ENCODE data around the gene CHRNA10.
"Not testable (repeated sequence)": the region's sequence is repeated elsewhere in the genome, so short reads cannot be mapped to it uniquely, and the experiment has no call there.

CHRNA10 gene

DNA sequence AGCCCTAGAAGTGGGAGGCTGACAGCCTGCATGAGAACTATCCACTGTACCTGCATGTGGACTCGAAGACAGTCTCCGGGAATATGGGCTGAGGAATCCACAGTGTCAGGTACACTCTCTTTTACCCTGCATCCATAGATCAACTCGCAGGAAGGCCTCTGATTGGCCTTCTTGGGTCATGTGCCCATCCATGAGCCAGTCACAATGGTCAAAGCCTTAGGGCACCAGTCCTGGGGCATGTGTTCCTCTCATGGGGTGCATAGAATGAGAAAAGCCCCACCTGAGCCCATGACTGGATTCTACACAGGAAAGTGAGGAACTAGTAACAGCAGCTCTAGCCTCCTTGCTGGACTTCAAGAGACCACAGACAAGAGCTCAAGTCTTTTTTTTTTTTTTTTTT is 15.6 kb downstream of the CHRNA10 start:
- no peaks in the 10 kb centered on the region for H4K20me1 ChIP-seq (ENCODE audit: control insufficient read depth, insufficient read depth, low read depth, low read length)
- no peaks in the 10 kb centered on the region for H3K36me3 ChIP-seq (ENCODE audit: control insufficient read depth, low read length)
- H3F3A ChIP-seq (ENCODE audit: control insufficient read depth, insufficient read depth) = no peaks in the 10 kb centered on the region
- no peak overlapping the region for H3K4me3 ChIP-seq (ENCODE audit: low read length)
- H3K27ac ChIP-seq (ENCODE audit: low read depth, low read length) = no peak overlapping the region
- no peaks in the 10 kb centered on the region for H3K9me2 ChIP-seq (replicated peaks; ENCODE audit: control insufficient read depth, low read length)
- TF ChIP-seq, protein P1, sequence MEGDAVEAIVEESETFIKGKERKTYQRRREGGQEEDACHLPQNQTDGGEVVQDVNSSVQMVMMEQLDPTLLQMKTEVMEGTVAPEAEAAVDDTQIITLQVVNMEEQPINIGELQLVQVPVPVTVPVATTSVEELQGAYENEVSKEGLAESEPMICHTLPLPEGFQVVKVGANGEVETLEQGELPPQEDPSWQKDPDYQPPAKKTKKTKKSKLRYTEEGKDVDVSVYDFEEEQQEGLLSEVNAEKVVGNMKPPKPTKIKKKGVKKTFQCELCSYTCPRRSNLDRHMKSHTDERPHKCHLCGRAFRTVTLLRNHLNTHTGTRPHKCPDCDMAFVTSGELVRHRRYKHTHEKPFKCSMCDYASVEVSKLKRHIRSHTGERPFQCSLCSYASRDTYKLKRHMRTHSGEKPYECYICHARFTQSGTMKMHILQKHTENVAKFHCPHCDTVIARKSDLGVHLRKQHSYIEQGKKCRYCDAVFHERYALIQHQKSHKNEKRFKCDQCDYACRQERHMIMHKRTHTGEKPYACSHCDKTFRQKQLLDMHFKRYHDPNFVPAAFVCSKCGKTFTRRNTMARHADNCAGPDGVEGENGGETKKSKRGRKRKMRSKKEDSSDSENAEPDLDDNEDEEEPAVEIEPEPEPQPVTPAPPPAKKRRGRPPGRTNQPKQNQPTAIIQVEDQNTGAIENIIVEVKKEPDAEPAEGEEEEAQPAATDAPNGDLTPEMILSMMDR (IDR thresholded peaks at IDR 0.05; ENCODE audit: low read depth, low read length, poor library complexity, severe bottlenecking) = no peak
- no peak for TF ChIP-seq EZH2phosphoT487 (IDR thresholded peaks at IDR 0.05; ENCODE audit: borderline replicate concordance, low read length)
- H3K4me2 ChIP-seq (ENCODE audit: low read length) = no peak overlapping the region
- no peaks in the 10 kb centered on the region for H3K79me2 ChIP-seq (ENCODE audit: control insufficient read depth, low read length)
- H3K4me1 ChIP-seq (ENCODE audit: control insufficient read depth, low read length) = no peaks in the 10 kb centered on the region
- H3K27me3 ChIP-seq (ENCODE audit: control insufficient read depth, low read length) = peaks cover 2% of the 10 kb centered on the region; the same call in 1 of the 2 replicates
- H3K9me3 ChIP-seq (ENCODE audit: control insufficient read depth, insufficient read depth, low read length) = no peaks in the 10 kb centered on the region

DNA sequence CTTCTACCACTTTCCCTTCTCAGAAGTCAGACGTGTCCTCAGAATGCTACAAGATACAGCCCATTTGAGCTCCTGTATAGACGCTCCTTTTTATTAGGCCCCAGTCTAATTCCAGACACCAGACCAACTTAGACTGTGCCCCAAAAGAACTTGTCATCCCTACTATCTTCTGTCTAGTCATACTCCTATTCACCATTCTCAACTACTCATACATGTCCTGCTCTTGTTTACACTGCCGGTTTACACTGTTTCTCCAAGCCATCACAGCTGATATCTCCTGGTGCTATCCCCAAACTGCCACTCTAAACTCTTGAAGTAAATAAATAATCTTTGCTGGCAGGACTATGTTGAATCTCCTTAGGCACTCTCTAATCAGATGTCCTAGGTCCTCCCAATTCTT is 18.7 kb downstream of the CHRNA10 start:
- not testable (repeated sequence) for H3K9me2 ChIP-seq (replicated peaks; ENCODE audit: control insufficient read depth, low read length); H3K36me3 ChIP-seq (ENCODE audit: control insufficient read depth, low read length); H3K79me2 ChIP-seq (ENCODE audit: control insufficient read depth, low read length); H3F3A ChIP-seq (ENCODE audit: control insufficient read depth, insufficient read depth); H3K9me3 ChIP-seq (ENCODE audit: control insufficient read depth, insufficient read depth, low read length); H4K20me1 ChIP-seq (ENCODE audit: control insufficient read depth, insufficient read depth, low read depth, low read length); H3K27ac ChIP-seq (ENCODE audit: low read depth, low read length); H3K4me1 ChIP-seq (ENCODE audit: control insufficient read depth, low read length); H3K4me3 ChIP-seq (ENCODE audit: low read length); H3K27me3 ChIP-seq (ENCODE audit: control insufficient read depth, low read length); H3K4me2 ChIP-seq (ENCODE audit: low read length)

DNA sequence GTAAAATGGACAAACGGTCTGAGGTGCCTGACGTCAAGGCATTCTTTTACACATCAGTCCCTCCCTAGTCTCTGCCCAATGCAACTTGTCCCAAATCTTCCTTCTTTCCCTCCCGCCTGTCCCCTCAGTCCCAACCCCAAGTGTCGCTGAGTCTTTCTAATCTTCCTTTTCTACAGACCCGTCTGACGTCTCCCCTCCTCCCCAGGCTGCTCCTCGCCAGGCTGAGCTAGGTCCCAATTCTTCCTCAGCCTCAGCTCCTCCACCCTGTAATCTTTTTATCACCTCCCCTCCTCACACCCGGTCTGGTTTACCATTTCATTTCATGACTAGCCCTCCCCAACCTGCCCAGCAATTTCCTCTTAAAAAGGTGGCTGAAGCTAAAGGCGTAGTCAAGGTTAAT is 21.8 kb downstream of the CHRNA10 start:
- not testable (repeated sequence) for H3K27ac ChIP-seq (ENCODE audit: low read depth, low read length); H3K9me3 ChIP-seq (ENCODE audit: control insufficient read depth, insufficient read depth, low read length); H4K20me1 ChIP-seq (ENCODE audit: control insufficient read depth, insufficient read depth, low read depth, low read length); H3K79me2 ChIP-seq (ENCODE audit: control insufficient read depth, low read length); H3K4me3 ChIP-seq (ENCODE audit: low read length); H3K4me2 ChIP-seq (ENCODE audit: low read length); H3K36me3 ChIP-seq (ENCODE audit: control insufficient read depth, low read length); H3F3A ChIP-seq (ENCODE audit: control insufficient read depth, insufficient read depth); H3K27me3 ChIP-seq (ENCODE audit: control insufficient read depth, low read length); H3K9me2 ChIP-seq (replicated peaks; ENCODE audit: control insufficient read depth, low read length); H3K4me1 ChIP-seq (ENCODE audit: control insufficient read depth, low read length)

DNA sequence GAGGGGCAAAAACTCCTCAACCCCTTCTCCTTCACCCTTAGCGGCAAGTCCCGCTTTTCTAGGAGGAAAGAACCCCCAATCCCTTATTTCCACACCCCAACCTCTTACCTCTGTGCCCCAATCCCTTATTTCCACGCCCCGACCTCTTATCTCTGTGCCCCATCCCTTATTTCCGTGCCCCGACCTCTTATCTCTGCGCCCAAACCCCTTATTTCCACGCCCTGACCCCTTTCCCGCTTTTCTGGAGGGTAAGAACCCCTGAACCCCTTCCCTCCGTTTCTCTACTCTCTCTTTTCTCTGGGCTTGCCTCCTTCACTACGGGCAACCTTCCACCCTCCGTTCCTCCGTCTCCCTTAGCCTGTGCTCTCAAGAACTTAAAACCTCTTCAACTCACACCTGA is 22.3 kb downstream of the CHRNA10 start:
- H4K20me1 ChIP-seq (ENCODE audit: control insufficient read depth, insufficient read depth, low read depth, low read length); H3K9me3 ChIP-seq (ENCODE audit: control insufficient read depth, insufficient read depth, low read length); H3K4me2 ChIP-seq (ENCODE audit: low read length); H3K79me2 ChIP-seq (ENCODE audit: control insufficient read depth, low read length); H3K4me1 ChIP-seq (ENCODE audit: control insufficient read depth, low read length); H3K4me3 ChIP-seq (ENCODE audit: low read length); H3K27ac ChIP-seq (ENCODE audit: low read depth, low read length); H3K27me3 ChIP-seq (ENCODE audit: control insufficient read depth, low read length); H3K9me2 ChIP-seq (replicated peaks; ENCODE audit: control insufficient read depth, low read length); H3K36me3 ChIP-seq (ENCODE audit: control insufficient read depth, low read length); H3F3A ChIP-seq (ENCODE audit: control insufficient read depth, insufficient read depth): not testable (repeated sequence)

DNA sequence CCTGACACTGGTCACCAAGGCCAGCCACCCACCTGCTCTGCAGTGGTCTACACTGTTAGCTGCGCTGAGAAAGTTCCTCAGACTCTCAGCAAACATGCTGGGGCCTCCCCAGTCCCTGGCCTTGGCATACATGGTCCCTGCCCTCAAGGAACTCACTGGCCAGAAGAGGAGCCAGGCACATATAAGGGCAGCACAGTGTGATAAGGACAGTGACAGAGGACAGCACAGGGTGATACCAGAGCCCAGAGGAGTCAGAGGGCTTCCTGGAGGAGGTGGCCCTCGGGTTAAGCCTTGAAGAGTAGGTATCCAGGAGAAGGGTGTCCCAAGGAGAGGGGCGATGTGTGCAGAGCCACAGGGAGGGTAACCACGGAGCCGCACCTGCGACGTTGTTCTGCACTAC is 25.6 kb downstream of the CHRNA10 start:
- H3K9me2 ChIP-seq (replicated peaks; ENCODE audit: control insufficient read depth, low read length) = no peaks in the 10 kb centered on the region
- no peaks in the 10 kb centered on the region for H3K27me3 ChIP-seq (ENCODE audit: control insufficient read depth, low read length)
- no peaks in the 10 kb centered on the region for H3K79me2 ChIP-seq (ENCODE audit: control insufficient read depth, low read length)
- TF ChIP-seq, protein P1 (IDR thresholded peaks at IDR 0.05; ENCODE audit: low read depth, low read length, poor library complexity, severe bottlenecking) = no peak
- no peak for TF ChIP-seq EZH2phosphoT487 (IDR thresholded peaks at IDR 0.05; ENCODE audit: borderline replicate concordance, low read length)
- H3F3A ChIP-seq (ENCODE audit: control insufficient read depth, insufficient read depth) = no peaks in the 10 kb centered on the region
- no peak overlapping the region for H3K4me3 ChIP-seq (ENCODE audit: low read length)
- no peaks in the 10 kb centered on the region for H3K36me3 ChIP-seq (ENCODE audit: control insufficient read depth, low read length)
- no peaks in the 10 kb centered on the region for H3K4me1 ChIP-seq (ENCODE audit: control insufficient read depth, low read length)
- no peak overlapping the region for H3K4me2 ChIP-seq (ENCODE audit: low read length)
- H4K20me1 ChIP-seq (ENCODE audit: control insufficient read depth, insufficient read depth, low read depth, low read length) = no peaks in the 10 kb centered on the region
- no peaks in the 10 kb centered on the region for H3K9me3 ChIP-seq (ENCODE audit: control insufficient read depth, insufficient read depth, low read length)
- no peak overlapping the region for H3K27ac ChIP-seq (ENCODE audit: low read depth, low read length)
